Measurements from ENCODE around the gene PLA2G5.
"Not testable (repeated sequence)": the region's sequence is repeated elsewhere in the genome, so short reads cannot be mapped to it uniquely, and the experiment has no call there.

The PLA2G5 gene

DNA sequence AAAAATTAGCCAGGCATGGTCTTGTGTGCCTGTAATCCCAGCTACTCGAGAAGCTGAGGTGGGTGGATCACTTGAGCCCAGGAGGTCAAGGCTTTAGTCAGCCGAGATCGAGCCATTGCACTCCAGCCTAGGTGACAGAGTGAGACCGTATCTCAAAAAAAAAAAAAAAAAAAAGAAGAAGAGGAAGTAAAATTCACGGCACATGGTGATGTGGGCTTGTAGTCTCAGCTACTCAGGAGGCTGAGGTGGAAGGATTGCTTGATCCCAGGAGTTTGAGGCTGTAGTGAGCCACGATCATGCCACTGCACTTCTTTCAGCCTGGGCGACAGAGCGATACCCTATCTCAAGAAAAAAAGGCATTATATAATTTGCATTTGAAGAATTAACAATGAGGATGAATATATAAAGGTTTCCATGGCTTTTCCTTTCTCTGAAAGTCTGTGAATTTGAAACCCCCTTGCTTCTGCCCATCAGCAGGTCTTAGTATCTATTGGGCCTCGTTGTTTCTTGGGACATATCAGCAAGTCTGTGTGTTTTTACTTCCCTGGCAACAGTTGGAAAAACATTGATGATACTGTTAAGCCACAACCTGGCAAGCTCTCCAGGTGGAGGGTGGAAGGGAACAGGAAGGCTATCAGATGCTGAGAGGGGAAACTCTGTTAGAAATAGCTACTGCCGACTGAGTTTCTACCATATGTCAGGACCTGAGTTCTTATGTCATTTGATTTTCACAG, 53.9 kb downstream of the PLA2G5 start:
- no peak for DNase-seq

DNA sequence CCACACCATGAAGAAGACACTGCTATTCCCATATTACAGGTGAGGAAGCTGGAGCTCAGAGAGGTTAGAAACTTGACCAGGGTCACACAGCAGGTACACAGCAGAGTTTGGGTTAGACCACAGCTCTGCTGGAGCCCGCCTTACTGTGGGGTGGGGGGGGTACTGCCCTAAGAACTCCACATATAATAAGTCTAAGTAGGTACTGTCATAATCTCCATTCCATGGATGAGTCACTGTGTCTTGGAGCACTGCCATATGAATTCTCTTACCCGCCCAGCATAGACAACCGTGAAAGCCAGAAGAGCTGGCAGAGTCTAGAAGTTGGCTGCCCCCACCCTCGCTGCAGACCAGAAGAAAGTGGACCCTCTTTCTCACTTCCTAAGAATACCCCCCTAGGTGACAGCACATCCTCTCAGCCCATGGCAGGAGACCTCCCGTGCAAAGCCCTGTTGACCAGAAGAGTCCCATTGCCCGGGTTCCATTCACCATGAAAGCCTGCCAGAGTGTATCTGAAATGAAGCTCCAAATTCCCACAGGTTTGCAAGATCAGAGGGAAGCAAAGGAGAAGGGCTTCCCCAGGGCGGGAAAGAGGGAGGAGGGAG, 54.6 kb downstream of the PLA2G5 start:
- DNase-seq: no peak

DNA sequence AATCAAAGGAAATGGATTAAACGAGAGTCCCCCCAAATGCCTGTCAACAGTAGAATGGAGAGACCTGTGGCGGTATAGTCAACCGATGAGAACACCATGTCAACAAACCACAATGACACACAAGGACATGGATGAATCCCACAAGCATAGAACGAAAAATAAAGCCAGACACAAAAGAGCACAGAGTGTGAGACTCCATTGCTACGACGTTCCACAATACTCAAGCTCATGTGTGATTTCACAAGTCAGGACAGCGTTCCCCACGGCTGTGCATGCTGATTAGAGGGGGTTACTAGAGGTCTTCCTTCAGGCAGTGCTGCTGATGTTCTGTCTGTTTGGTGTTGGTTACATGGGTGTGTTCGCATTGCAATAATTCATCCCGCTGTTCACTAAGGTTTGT, 55.1 kb downstream of the PLA2G5 start:
- DNase-seq: no peak

DNA sequence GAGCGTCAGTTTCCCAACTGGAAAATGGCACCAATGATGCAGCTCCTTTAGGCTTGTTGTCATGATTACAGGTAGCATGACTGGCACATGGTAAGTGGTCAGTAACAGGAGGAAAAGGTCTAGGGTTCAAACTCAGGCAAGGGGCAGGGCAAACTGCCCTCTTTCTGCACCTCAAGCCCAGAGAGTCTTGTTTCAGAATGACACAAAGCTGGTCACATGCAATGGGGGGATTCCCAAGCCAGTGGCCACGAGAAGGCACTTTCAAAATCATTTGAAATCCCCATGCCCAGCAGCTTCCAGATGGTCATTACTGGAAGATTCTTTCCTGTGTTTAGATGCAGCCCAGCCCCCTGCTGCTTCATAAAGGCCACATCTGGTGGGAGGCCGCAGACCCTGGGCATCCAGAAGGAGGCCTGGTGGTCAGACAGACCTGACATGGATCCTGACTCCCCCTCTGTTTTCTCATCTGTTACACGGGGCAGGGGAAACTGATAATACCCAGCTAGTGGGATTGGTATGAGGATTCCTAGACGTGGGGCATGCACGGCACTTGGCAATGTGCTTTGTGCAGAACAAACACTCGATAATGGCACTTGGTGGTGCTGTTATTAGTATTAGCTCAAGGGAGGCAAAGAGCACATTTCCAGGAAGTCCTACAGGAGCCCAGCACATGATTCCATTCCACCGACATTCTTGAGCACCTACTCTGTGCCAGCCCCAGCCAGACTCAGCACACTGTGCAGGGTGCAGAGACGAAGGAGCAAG, 56.2 kb downstream of the PLA2G5 start:
- no peak for DNase-seq

DNA sequence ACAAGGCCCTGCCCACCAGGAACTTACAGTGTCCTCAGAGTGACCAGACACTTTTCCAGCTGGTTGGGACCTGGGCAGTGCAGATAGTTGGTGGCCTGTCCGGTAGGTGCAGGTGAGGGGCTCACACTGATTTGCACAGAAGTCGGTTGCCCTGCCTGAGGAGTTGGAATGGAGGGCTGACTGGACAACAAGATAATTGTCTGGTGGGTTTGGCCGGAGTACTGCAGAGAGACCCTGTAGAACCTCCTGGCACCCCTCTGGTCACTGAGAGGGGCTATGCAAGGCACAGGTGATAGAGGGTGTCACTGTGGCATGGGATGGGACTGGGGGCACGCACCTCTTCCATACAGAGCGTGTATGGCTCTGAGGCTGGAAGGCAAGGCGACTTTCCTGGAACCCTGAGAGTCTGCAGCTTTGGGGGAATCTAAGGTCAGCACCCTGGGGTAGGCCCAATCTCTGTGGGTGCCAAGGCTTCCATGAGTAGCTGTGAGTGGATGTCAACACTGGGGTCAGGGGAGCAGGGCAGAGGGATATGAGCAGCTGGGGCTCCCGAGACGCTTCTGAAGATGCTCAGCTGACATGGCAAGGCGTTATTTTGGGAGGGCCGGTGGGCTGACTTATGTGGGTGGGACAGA, 56.9 kb downstream of the PLA2G5 start:
- no peak for DNase-seq

DNA sequence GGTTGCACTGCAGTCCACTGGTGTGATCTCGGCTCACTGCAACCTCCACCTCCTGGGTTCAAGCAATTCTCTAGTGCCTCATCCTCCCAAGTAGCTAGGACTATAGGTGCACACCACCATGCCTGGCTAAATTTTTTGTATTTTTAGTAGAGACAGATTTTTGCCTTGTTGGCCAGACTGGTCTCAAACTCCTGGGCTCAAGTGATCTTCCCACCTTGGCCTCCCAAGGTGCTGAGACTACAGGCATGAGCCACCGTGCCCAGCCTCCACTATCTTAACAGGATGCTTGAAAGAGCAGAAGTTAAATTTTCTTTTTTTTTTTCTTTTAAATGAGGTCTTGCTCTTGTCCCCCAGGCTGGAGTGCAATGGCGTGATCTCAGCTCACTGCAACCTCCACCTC, 60.5 kb downstream of the PLA2G5 start:
- DNase-seq: not testable (repeated sequence)

DNA sequence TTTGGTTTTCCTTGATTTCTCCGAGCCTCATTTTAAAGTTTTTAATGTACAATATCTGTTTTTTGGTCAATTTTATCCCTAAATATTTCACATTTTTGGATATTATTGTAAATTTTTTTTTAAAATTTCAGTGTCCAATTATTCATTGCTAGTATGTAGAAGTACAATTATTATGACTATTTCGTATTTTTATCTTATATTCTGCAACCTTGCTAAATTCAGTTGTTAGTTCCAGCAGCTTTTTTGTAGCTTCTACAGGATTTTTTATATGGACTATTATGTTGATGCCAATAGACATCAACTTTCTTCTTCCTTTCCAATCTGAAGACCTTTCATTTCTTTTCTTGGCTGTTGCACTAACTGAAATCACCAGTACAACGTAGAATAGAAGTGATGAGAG, 65.0 kb downstream of the PLA2G5 start:
- no peak for DNase-seq

DNA sequence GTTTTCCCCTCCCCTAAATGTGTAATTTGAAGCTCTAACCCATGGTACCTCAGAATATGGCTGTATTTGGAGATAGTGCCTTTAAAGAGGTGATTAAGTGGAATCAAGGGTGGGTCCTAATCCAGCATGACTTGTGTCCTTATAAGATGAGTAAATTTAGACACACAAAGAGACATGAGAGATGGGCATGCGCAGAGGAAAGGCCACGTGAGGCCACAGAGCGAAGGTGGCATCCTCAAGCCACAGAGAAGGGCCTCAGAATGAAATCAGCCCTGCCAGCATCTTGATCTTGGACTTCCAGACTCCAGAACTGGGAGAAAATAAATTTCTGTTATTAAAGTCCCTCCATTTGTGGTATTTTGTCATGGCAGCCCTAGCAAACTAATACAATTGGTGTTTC, 66.3 kb downstream of the PLA2G5 start:
- DNase-seq: no peak

DNA sequence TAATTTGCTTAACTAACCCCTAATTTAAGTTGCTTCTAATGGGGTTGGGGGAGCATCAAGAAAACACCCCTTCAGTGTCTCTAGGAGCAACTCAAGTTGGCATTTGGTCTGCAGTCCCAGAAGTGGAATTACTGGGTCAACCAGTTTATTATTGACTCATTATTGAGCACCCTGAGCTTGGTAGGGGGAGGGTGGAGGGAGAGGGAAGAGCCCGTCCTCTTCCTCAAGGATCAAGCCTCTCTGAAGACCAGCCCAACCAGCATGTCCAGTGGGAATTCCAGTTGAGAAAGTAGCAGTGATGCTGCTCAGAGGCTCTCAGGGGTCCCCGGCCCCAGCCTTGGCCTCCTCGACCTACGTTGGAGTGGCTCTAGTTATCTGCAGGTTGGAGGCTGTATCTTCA, 67.1 kb downstream of the PLA2G5 start:
- DNase-seq: no peak

DNA sequence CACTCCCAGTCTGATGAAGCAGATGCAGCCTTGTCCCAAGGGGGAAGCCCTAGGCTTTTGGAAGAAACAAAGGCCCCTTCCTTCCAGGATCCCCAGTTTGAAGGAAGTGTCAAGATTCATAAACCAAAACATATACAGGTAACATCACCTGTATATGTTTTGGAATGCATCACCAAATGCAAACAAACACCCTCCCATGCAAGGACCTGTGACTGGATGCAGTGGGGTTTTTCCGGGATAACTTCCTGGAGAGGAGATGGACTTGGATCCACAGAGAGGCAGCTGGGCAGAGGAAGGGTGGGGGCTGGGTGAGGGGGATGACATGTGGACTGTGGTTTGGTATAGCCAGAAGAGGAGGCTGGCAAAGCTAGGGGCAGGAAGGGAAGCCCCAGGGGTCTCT, 67.6 kb downstream of the PLA2G5 start:
- no peak for DNase-seq

DNA sequence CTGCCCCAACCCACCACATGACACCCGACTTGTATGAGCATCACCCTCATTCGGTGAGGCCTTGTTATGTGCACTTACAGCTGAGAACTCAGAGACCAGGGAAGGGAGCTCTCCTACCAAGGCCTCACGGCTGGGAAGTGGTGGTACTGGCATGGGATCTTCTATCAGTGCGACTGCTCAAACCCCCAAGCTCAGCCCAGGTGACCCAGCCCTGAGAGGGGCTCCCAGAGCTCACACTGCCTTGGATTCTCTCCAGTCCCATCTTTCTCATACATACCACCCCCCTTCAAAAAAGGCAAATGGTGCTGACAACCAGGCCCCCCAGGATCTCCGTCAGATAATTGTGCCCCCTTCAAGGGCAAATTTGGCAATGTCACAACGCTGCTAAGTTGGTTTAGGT, 68.4 kb downstream of the PLA2G5 start:
- no peak for DNase-seq

DNA sequence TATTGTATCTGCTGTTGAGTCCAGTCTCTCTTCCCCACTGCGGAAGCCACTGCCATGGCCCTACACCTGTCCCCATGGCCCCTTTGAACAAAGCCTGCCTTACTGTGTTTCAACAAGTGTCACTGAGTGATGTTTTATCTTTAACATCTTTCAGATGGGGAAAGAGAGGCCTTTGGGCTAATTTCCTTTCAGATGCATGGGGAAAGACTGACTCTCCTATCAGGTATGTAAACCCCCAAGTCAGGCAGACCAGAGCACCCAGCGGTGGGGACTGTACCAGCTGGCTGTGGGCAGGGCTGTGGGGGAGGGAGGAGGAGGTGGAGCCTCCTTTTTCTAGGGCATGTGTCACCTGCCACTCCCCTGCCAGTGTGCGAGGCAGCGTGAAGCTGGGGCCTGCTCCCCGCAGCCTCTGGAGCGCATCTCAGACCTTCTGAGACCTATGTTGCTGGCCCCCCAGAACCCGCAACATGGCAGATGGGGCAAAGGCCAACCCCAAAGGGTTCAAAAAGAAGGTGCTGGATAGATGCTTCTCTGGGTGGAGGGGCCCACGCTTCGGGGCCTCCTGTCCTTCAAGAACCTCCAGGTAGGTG, 69.1 kb downstream of the PLA2G5 start, which contains the start of gene PLA2G2F:
TSS of gene PLA2G2F (plus strand) at position 363 of the 590 bp plus-strand sequence. CDS start at position 468, 105 bp downstream.
- DNase-seq: no peak

DNA sequence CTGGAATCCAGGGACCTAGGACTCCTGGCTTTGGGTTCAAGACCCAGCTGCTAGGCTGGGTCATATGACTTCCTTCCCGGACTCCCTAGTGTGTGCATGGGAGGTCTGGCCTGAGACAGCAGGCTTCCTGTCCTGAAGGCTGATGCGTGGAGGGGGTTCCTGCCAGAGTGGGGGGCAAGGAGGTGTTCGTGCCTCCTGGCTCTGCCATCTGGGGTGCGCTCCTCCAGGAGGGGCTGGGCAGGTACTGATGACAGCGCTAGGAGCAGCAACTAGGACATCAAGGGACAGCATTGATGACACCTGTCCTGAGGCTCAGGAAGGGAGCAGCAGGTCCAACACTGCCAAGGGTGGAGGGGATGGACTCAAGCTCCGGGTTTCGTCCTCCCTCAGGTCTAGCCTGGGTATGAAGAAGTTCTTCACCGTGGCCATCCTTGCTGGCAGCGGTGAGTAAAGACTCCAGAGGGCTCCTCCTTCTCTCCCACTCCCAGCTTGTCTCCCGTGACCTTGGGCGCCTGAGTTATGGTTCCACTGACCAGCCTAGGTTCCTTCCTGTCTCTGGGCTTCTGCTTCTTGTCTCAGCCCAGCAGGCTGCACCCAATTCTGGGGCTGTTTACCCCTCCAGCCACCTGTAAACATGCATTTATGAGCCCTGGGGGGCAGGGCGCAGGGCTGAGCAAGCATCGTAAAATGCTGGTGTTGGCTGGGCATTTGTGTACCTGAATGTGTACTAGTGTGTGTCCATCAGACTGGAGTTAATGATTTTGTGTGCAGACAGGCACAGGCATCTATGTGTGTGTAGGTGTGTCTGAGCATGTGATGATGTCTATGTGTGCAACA, 70.0 kb downstream of the PLA2G5 start:
- no peak for DNase-seq

DNA sequence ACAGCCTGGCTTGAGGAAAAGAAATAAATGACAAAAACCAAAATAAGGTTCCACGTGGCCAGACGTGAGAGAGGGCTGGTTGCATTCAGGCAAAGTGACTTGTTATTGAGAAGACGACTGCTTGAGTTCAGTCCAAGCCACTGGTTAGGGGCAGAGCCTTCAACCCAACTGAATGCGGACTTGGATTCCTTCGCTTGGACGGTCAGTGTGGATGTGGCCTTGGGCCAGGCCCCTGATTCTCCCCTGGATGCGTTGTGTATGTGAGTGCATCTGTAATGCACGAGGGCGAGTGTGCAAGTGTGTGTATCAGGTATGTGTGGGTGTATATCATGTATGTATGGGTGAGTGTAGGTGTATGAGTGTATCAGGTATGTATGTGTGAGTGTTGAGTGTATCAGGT, 71.0 kb downstream of the PLA2G5 start:
- no peak for DNase-seq

DNA sequence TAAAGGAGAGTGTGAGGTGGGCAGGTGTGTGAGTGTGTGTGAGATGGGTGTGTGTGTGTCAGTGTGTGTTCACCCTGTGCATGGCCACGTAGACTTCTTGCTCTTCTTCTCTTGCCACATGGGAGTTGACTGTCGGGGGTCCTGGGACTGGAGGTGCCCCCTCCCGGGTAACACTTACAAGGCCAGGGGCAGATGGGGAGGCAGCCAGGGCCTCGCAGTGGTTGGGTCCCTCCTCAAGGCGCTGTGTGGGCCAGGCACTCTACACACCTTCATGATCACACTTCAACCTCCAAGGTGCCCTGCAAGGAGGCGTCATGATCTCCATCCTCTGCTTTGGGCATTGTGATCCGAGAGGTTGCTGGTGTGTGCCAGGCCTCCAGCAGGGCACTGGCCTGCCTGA, 71.5 kb downstream of the PLA2G5 start:
- no peak for DNase-seq
